ENCODE data around the gene RPS27A. TPM values are rescaled to one million over a fixed set of nuclear protein-coding genes. Genes with fewer than 3 reads are reported as not detected.

The RPS27A gene
- total and polyA plus RNA-seq, 7 donors = 1,474 to 3,968 (median 2,433) TPM

DNA sequence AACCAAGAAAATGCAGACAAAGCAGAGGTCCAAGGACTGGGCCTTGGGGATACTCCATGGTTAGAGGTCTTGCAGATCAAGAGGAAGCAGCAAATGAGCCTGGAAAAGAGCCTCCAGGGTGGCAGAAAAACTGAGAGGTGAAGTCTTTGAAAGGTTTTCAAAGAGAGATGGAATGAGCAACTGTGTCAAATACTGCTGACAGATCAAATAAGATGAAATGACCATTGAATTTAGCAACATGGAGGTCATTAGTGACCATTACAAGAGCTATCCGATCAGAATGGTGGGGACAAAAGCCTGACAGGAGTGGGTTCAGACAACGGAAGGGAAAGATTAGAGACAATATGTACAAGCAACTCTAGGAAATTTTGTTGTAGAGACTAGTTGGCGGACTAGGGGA is 1.9 kb upstream of the RPS27A start:
- Histone ChIP-seq H3K27ac (no peak overlapping the region), H3K27me3 (no peaks in the 10 kb centered on the region), H3K9me3 (no peaks in the 10 kb centered on the region), H3K4me3 (no peak overlapping the region), H3K4me1 (peaks cover 0 to 41% (median 18%) of the 10 kb centered on the region in 4 donors), H3K36me3 (peaks cover 10 to 18% (median 17%) of the 10 kb centered on the region in 4 donors)
- 96 to 98% methylated on average over 3 of the region's 3 CpGs for WGBS, 2 donors
- intact Hi-C loops (cut with DNase I) = loop anchor here (5.0 kb wide), 3 partner anchors 132 to 187 kb away; partner anchors contain the start of genes CCDC88A and RTN4
- no peak for TF ChIP-seq POLR2A (IDR thresholded peaks at IDR 0.05)
- TF ChIP-seq EP300 (IDR thresholded peaks at IDR 0.05) = no peak
- TF ChIP-seq, protein P1, sequence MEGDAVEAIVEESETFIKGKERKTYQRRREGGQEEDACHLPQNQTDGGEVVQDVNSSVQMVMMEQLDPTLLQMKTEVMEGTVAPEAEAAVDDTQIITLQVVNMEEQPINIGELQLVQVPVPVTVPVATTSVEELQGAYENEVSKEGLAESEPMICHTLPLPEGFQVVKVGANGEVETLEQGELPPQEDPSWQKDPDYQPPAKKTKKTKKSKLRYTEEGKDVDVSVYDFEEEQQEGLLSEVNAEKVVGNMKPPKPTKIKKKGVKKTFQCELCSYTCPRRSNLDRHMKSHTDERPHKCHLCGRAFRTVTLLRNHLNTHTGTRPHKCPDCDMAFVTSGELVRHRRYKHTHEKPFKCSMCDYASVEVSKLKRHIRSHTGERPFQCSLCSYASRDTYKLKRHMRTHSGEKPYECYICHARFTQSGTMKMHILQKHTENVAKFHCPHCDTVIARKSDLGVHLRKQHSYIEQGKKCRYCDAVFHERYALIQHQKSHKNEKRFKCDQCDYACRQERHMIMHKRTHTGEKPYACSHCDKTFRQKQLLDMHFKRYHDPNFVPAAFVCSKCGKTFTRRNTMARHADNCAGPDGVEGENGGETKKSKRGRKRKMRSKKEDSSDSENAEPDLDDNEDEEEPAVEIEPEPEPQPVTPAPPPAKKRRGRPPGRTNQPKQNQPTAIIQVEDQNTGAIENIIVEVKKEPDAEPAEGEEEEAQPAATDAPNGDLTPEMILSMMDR (IDR thresholded peaks at IDR 0.05) = no peak
- TF ChIP-seq POLR2AphosphoS5 (IDR thresholded peaks at IDR 0.05) = no peak
- no peak for DNase-seq

DNA sequence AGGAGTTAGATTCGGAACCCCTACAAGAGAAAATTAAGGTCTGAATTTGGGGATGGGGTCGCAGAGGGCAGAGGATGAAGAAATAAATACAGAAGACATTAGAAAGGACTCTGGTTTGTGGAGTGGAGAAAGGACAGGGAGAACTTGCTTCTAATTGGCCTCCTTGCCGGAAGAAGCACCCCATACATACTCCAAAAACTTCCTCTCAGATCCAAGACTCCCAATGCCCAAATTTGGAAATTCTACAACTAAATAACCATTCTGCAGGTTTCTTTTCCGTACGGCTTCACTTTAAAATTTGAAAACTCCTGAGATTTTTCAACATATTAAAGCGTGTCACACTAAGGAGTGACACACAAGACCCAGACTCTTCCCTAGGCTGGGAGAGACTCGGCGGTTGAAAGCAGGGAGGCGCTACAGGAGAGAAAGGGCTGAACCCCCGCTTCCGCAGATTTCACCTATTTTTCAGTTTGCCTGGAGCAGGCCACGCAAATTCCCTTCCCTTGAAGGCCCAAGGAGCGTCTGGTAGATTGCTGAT is 873 bp upstream of the RPS27A start:
- 2 to 7% methylated on average over 13 of the region's 13 CpGs for WGBS, 2 donors
- intact Hi-C loops (cut with DNase I) = loop anchor here (2.0 to 5.0 kb wide), 4 partner anchors 37 to 186 kb away; partner anchors contain the start of genes CCDC88A, MTIF2 and RTN4
- DNase-seq = no peak
- no peak for TF ChIP-seq POLR2A (IDR thresholded peaks at IDR 0.05)
- TF ChIP-seq POLR2AphosphoS5 (IDR thresholded peaks at IDR 0.05) = no peak
- TF ChIP-seq EP300 (IDR thresholded peaks at IDR 0.05) = no peak
- TF ChIP-seq, protein P1 (IDR thresholded peaks at IDR 0.05) = no peak
- Histone ChIP-seq H3K4me3 (peak overlapping the region; percentile 74 to 92 (median 88)), H3K4me1 (peaks cover 0 to 41% (median 18%) of the 10 kb centered on the region in 4 donors), H3K9me3 (no peaks in the 10 kb centered on the region), H3K27me3 (no peaks in the 10 kb centered on the region), H3K27ac (peak overlapping the region; percentile 92 to 95 (median 92)), H3K36me3 (peaks cover 10 to 29% (median 23%) of the 10 kb centered on the region in 4 donors)

DNA sequence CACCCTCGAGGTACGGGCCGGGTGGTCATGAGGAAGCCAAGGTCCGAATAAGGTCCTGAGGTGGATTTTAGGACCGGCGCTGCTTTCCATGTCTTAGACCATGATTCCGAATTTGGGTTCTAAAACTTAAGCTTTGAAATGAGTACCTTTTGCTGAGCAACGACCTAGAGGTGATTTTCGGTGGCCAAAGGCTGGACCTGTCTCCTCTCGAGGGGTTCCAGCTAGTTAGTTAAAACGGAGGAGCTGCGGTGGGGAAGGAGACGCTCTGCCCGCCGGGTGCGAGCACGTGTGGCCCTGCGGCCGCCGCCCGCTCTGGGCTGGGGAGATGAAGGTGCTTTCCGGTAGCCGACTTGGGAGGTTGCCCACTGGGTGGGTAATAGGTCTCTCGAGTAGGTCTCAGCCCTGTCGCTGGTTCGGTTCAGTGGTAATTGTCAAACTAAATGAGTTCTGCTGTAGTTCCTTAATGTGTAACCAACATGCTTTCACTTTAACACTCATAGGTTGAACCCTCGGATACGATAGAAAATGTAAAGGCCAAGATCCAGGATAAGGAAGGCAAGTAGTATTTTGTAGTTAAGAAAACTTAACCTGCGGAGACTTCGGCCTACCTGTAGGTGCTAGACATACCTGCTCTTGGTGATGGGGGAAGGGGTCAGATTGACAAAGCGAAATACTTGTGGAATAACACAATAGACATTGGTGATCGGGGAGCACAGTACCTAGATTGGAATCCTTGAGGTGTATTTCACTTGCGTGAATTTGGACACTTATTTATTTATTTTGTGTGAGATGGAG is 572 bp downstream of the RPS27A start:
- H3K4me3 ChIP-seq = peak overlapping the region; percentile 74 to 92 (median 88)
- H3K9me3 ChIP-seq = no peaks in the 10 kb centered on the region
- H3K36me3 ChIP-seq = peaks cover 10 to 40% (median 23%) of the 10 kb centered on the region in 4 donors
- WGBS, 2 donors = 2 to 4% methylated on average over 33 of the region's 33 CpGs
- peaks cover 0 to 28% (median 18%) of the 10 kb centered on the region in 4 donors for H3K4me1 ChIP-seq
- H3K27ac ChIP-seq = peak overlapping the region; percentile 92 to 95 (median 92)
- TF ChIP-seq, protein P1 (IDR thresholded peaks at IDR 0.05) = no peak
- TF ChIP-seq EP300 (IDR thresholded peaks at IDR 0.05) (no peak), POLR2AphosphoS5 (IDR thresholded peaks at IDR 0.05) (no peak), POLR2A (IDR thresholded peaks at IDR 0.05) (no peak)
- DNase-seq = peak; percentile 75
- no peaks in the 10 kb centered on the region for H3K27me3 ChIP-seq
- intact Hi-C loops (cut with DNase I) = loop anchor here (2.0 to 5.0 kb wide), 4 partner anchors 36 to 184 kb away; partner anchors contain the start of genes CCDC88A, MTIF2 and RTN4

DNA sequence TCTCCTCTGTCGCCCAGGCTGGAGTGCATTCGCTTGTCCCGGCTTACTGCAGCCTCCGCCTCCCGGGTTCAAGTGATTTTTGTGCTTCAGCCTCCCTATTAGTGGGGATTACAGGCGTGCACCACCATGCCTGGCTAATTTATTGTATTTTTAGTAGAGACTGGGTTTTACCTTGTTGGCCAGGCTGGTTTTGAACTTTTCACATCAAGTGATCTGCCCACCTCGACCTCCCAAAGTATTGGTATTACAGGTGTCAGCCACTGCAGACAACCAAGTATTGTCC is 1.1 kb downstream of the RPS27A start:
- H3K27ac ChIP-seq = peak overlapping the region; percentile 92 to 95 (median 92)
- peak overlapping the region in 3 of 4 donors; percentile 87 to 92 (median 89) for H3K4me3 ChIP-seq
- peaks cover 0 to 28% (median 18%) of the 10 kb centered on the region in 4 donors for H3K4me1 ChIP-seq
- no peaks in the 10 kb centered on the region for H3K9me3 ChIP-seq
- peaks cover 10 to 45% (median 23%) of the 10 kb centered on the region in 4 donors for H3K36me3 ChIP-seq
- 44 to 74% methylated on average over 7 of the region's 7 CpGs for WGBS, 2 donors
- no peaks in the 10 kb centered on the region for H3K27me3 ChIP-seq
- TF ChIP-seq EP300 (IDR thresholded peaks at IDR 0.05) (no peak), POLR2AphosphoS5 (IDR thresholded peaks at IDR 0.05) (no peak), POLR2A (IDR thresholded peaks at IDR 0.05) (no peak)
- TF ChIP-seq, protein P1 (IDR thresholded peaks at IDR 0.05) = no peak
- DNase-seq = no peak
- intact Hi-C loops (cut with DNase I) = loop anchor here (2.0 to 5.0 kb wide), 4 partner anchors 35 to 184 kb away; partner anchors contain the start of genes CCDC88A, MTIF2 and RTN4

Measured in sigmoid colon (tissue), 7 donors.